ENCODE data around the gene MDM4.

DNA sequence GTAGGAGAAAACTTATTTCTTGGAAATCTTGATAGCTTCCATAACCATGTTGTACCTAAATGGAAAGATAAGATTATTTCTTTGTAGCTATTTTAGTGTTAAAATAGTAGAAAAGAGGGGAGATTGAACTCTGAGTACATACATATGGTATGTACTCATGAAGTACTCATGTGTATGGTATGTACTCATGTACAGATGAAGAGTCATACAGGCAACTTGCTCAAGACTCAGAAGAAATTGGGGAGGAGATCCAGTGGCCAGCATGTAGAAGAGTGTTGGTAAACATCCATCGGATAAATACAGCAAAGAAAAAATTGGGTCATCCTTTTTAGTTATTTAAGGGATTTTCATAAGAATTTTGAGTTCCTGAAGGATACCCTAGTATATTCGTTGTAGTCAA lies 29.0 kb downstream of the MDM4 start:
- TF ChIP-seq, protein P1, sequence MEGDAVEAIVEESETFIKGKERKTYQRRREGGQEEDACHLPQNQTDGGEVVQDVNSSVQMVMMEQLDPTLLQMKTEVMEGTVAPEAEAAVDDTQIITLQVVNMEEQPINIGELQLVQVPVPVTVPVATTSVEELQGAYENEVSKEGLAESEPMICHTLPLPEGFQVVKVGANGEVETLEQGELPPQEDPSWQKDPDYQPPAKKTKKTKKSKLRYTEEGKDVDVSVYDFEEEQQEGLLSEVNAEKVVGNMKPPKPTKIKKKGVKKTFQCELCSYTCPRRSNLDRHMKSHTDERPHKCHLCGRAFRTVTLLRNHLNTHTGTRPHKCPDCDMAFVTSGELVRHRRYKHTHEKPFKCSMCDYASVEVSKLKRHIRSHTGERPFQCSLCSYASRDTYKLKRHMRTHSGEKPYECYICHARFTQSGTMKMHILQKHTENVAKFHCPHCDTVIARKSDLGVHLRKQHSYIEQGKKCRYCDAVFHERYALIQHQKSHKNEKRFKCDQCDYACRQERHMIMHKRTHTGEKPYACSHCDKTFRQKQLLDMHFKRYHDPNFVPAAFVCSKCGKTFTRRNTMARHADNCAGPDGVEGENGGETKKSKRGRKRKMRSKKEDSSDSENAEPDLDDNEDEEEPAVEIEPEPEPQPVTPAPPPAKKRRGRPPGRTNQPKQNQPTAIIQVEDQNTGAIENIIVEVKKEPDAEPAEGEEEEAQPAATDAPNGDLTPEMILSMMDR (conservative IDR thresholded peaks at IDR 0.05 in 1 of 2, IDR thresholded peaks at IDR 0.05 in 1 of 2; ENCODE audit: low read depth in 1 of 2, low read length in 2 of 2) = no peak
- TF ChIP-seq EZH2 (IDR thresholded peaks at IDR 0.05; ENCODE audit: low read length, missing control alignments) = no peak

Measured in fibroblast of lung (primary cell).